HG02884 (cell line): ENCODE measurements around the gene CENPF.

Experiments
- ATAC-seq: cut with Tn5 transposase; IDR thresholded peaks from one replicate; pipeline ENCODE4 v1.9.1; 2021; ENCODE audit warnings: mild to moderate bottlenecking, moderate library complexity; ENCODE audit not compliant: unreplicated experiment

The CENPF gene

DNA sequence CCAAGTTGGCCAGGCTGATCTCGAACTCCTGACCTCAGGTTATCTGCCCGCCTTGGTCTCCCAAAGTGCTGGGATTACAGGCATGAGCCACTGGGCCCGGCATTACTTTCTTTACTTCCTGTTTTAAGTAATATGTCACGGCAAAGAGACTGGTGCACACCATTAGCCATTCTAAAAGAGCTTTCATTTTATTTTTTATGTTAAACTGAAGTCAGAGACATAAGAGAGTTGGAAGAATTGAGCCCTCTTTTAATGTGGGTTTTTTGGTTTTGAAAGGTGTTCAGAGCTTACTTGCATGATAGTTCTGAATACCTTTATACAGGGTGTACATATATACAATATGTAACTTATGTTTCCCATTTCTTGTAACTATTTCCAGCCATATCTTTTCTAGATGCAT lies 14.3 kb downstream of the CENPF start:
- no peak for ATAC-seq

DNA sequence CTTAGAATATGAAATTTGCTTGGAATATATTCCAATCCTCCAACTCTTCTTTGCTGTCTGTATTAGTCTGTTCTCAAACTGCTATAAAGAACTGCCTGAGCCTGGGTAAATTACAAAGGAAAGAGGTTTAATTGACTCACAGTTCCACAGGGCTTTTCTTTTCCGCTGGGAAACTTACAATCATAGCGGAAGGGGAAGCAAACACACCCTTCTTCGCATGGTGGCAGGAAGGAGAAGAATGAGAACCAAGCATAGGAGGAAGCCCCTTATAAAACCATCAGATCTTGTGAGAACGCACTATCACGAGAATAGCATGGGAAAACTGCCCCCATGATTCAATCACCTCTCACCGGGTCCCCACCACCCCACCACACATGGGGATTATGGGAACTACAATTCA lies 14.8 kb downstream of the CENPF start:
- ATAC-seq, result no peak

- ATAC-seq, result no peak
Observed at GRCh38 chr1:214621236-214621635, 18.2 kb downstream of the CENPF start.

DNA sequence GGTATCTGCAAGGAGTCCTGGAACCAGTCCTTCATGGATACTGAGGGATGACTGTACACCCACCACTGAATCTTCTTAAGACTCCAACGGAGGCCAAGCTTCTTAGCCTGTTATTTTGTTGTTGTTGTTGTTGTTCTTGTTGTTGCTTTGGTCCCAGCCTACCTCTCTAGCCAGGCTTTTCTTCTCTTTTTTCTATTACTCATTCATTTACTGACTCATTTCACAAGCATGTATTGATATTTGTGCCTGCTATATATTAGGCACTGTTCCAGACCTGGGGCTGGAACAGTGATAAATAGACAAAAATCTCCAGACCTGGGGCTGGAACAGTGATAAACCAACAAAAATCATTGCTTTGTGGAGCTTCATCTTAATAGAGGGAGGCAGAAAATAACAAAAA lies 20.4 kb downstream of the CENPF start:
- ATAC-seq, result no peak

DNA sequence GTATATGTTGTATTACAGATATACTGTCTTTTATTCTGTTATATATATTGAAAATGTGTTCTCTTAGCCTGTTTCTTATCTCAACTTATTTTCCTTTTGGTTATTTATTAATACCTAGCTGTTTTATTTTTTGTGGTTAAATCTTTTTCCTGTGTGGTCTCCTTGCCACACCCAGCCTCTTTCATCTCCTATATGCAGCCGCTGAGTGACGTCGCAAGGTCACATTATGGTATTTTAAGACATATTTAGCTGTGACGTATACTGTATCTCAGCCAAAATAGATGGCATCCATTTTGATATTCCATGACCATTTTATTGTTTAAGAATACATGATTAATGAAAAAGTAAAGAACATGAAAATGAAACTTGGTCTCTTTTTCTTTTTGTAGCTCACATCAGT lies 29.1 kb downstream of the CENPF start:
- no peak for ATAC-seq

GRCh38 chr1:214633686-214634085 lies 30.7 kb downstream of the CENPF start:
- ATAC-seq, result no peak

- ATAC-seq, result no peak
Observed at GRCh38 chr1:214634267-214634666, 31.3 kb downstream of the CENPF start.

DNA sequence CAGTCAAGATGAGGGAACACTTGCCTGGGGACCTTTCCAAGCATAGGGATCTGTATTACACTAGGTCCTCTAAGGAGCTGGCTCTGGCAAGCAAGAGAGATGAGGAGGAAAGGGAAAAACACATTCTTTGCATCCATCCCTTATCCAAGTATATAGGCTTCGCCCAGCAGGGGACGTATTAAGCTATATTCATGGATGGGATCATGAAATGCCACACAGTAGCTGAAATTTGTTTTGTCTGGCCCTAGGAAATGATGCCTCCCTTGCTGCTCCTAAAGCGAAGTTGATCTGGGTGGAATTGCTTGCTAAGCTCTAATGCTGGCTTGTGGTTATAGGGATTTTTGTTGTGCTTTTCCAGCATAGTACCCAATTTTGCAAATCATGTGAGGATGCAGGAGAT lies 32.1 kb downstream of the CENPF start:
- no peak for ATAC-seq

GRCh38 chr1:214635506-214635905 lies 32.5 kb downstream of the CENPF start:
- no peak for ATAC-seq

DNA sequence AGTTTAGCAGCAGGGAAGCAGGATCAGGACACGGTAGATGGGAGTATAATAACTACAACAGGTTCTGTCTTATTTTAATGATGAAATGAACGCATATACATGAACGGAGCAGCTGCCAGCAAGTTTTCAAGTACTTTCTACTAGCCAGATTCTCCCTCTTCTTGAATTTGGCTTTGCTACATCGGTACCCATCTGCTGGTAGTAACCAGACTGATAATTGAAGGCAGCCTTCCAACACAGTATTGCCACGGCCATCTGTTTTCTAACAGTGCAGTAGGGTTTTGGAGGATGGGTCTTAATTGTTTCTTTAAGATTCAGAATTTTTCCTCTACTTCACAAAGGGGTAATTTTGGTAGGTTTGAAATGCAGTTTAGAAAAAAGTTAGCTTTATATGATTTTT lies 33.4 kb downstream of the CENPF start:
- ATAC-seq, result no peak

DNA sequence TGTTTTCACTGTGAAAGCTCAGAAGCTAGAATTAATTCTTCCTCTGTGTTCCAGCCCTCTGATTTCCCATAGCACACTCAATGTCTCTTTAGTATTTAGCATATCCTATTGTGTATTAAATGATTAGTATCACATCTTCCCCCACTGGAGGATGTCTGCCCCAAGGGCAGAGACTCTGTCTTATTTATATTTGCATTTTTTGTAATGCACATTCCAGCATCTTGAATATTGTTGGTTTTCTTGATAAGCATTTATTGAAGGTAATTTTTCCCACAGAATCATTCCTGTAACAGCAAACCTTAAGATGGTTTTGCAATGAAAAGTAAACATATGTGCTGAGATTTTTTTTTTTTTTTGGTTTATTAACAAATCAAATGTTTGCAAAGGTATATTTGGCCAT lies 34.1 kb downstream of the CENPF start:
- no peak for ATAC-seq

DNA sequence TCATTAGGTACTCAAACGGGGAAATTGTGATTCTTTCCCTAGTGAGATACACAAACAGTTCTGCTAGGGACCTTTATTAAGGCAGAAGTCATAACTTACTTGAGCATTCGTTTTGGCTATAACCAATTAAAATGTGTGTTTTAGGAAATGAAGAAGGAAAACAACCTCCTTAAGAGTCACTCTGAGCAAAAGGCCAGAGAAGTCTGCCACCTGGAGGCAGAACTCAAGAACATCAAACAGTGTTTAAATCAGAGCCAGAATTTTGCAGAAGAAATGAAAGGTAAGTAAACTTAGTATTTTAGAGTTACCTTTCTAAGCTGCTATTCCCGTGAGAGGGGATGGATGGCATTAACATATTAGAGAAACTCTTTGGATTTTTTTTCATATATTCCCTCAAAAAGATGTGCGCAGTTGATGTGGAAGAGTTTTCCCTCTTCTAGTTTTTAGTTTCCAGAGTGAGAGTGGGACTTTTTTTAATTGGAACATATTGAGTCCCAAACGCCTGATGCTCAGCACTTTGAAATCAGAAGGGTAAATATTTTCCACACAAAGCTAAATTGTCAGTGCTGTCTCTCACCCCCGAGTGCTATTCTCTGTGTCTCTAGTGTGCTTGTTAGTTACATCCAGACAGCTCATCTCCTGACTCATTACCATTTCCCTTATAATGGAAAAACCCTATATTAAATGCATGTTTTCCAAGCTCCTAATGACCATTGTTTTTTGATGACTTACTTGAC lies 34.9 kb downstream of the CENPF start:
- ATAC-seq, result peak; percentile 83

- no peak for ATAC-seq
Observed at GRCh38 chr1:214638459-214638807, 35.4 kb downstream of the CENPF start.

GRCh38 chr1:214638997-214639396 lies 36.0 kb downstream of the CENPF start:
- ATAC-seq, result no peak

DNA sequence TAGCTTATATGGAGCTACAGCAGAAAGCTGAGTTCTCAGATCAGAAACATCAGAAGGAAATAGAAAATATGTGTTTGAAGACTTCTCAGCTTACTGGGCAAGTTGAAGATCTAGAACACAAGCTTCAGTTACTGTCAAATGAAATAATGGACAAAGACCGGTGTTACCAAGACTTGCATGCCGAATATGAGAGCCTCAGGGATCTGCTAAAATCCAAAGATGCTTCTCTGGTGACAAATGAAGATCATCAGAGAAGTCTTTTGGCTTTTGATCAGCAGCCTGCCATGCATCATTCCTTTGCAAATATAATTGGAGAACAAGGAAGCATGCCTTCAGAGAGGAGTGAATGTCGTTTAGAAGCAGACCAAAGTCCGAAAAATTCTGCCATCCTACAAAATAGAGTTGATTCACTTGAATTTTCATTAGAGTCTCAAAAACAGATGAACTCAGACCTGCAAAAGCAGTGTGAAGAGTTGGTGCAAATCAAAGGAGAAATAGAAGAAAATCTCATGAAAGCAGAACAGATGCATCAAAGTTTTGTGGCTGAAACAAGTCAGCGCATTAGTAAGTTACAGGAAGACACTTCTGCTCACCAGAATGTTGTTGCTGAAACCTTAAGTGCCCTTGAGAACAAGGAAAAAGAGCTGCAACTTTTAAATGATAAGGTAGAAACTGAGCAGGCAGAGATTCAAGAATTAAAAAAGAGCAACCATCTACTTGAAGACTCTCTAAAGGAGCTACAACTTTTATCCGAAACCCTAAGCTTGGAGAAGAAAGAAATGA lies 37.6 kb downstream of the CENPF start:
- ATAC-seq, result no peak

DNA sequence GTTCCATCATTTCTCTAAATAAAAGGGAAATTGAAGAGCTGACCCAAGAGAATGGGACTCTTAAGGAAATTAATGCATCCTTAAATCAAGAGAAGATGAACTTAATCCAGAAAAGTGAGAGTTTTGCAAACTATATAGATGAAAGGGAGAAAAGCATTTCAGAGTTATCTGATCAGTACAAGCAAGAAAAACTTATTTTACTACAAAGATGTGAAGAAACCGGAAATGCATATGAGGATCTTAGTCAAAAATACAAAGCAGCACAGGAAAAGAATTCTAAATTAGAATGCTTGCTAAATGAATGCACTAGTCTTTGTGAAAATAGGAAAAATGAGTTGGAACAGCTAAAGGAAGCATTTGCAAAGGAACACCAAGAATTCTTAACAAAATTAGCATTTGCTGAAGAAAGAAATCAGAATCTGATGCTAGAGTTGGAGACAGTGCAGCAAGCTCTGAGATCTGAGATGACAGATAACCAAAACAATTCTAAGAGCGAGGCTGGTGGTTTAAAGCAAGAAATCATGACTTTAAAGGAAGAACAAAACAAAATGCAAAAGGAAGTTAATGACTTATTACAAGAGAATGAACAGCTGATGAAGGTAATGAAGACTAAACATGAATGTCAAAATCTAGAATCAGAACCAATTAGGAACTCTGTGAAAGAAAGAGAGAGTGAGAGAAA lies 38.4 kb downstream of the CENPF start:
- ATAC-seq, result no peak

DNA sequence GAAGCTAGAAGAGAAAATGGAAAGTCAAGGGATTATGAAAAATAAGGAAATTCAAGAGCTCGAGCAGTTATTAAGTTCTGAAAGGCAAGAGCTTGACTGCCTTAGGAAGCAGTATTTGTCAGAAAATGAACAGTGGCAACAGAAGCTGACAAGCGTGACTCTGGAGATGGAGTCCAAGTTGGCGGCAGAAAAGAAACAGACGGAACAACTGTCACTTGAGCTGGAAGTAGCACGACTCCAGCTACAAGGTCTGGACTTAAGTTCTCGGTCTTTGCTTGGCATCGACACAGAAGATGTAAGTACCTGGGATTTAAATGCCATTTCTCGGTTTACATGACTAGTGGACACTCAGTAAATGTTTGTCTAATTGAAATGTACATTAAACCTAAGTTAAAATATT lies 40.0 kb downstream of the CENPF start:
- ATAC-seq, result no peak

- ATAC-seq, result no peak
Observed at GRCh38 chr1:214645712-214646111, 42.7 kb downstream of the CENPF start.

- ATAC-seq, result no peak
Observed at GRCh38 chr1:214648801-214649200, 45.8 kb downstream of the CENPF start.

DNA sequence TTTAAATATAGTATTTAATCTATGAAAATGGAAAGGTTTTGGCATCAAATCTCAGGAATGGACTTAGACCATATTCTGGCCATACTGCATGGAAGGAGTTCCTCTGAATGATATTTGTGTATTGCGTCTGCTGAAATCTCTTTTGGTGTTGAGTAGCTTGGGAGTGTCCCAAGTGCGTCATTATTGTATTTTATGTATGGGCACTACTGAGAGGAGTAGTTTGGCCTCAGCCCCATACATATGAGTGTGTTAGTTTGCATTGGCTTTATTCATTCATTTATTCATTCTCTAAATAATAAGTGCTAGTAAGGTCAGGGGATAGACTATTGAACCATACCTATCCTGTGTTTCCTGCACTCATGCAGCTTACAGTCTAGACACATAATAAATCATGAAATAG lies 46.6 kb downstream of the CENPF start:
- ATAC-seq, result no peak

- no peak for ATAC-seq
Observed at GRCh38 chr1:214650664-214651063, 47.7 kb downstream of the CENPF start.

GRCh38 chr1:214657299-214657698 lies 54.3 kb downstream of the CENPF start:
- ATAC-seq, result no peak
